Measurements from ENCODE around the gene RUSF1.
A peak's percentile ranks its signal among the peaks of the same experiment; 100 is the strongest.
"Not testable (repeated sequence)": the region's sequence is repeated elsewhere in the genome, so short reads cannot be mapped to it uniquely, and the experiment has no call there.

RUSF1 gene

GRCh38 chr16:31507929-31508705 lies at the start of gene RUSF1:
Gene RUSF1, minus strand, starts transcription at chr16:31508391. Its CDS starts 18 bp downstream, at chr16:31508373.
- DNase-seq: peak; percentile 97

- no peak for DNase-seq
These were observed 34.6 kb upstream of the RUSF1 start for GRCh38 chr16:31542763-31543162.

- DNase-seq: not testable (repeated sequence)
These were observed 31.6 kb upstream of the RUSF1 start for GRCh38 chr16:31539762-31540161.

GRCh38 chr16:31538243-31538598 lies 30.0 kb upstream of the RUSF1 start:
- DNase-seq: not testable (repeated sequence)

GRCh38 chr16:31537362-31538242 lies 29.4 kb upstream of the RUSF1 start:
- DNase-seq: no peak

- no peak for DNase-seq
These were observed 28.7 kb upstream of the RUSF1 start for GRCh38 chr16:31536804-31537361.

GRCh38 chr16:31535737-31536136 lies 27.5 kb upstream of the RUSF1 start:
- no peak for DNase-seq

GRCh38 chr16:31532896-31533295 lies 24.7 kb upstream of the RUSF1 start:
- no peak for DNase-seq

- no peak for DNase-seq
These were observed 23.9 kb upstream of the RUSF1 start for GRCh38 chr16:31532120-31532519.

GRCh38 chr16:31531096-31531495 lies 22.9 kb upstream of the RUSF1 start:
- DNase-seq: no peak

GRCh38 chr16:31530405-31530804 lies 22.2 kb upstream of the RUSF1 start:
- DNase-seq: no peak

GRCh38 chr16:31529937-31530312 lies 21.7 kb upstream of the RUSF1 start:
- DNase-seq: peak; percentile 47

- peak; percentile 75 for DNase-seq
These were observed 21.1 kb upstream of the RUSF1 start for GRCh38 chr16:31529108-31529936.

- DNase-seq: peak; percentile 66
These were observed 20.4 kb upstream of the RUSF1 start for GRCh38 chr16:31528523-31529107.

- DNase-seq: no peak
These were observed 19.6 kb upstream of the RUSF1 start, which contains the start of gene AHSP for GRCh38 chr16:31527734-31528274. Gene AHSP, plus strand, starts transcription at chr16:31527900. Its CDS starts 240 bp downstream, at chr16:31528140.

GRCh38 chr16:31525113-31525512 lies 16.9 kb upstream of the RUSF1 start:
- no peak for DNase-seq

- DNase-seq: not testable (repeated sequence)
These were observed 15.6 kb upstream of the RUSF1 start for GRCh38 chr16:31523768-31524167.

GRCh38 chr16:31522071-31522470 lies 13.9 kb upstream of the RUSF1 start:
- DNase-seq: no peak

GRCh38 chr16:31521368-31521767 lies 13.2 kb upstream of the RUSF1 start:
- no peak for DNase-seq

GRCh38 chr16:31519759-31520431 lies 11.7 kb upstream of the RUSF1 start:
- DNase-seq: no peak

- no peak for DNase-seq
These were observed 9.7 kb upstream of the RUSF1 start for GRCh38 chr16:31517800-31518402.

All from right forelimb (tissue), 1 donor.